ENCODE measurements around the gene ADGRG4.
"Not testable (repeated sequence)": the region's sequence is repeated elsewhere in the genome, so short reads cannot be mapped to it uniquely, and the experiment has no call there.

The ADGRG4 gene

GRCh38 chrX:136300721-136301120, at the start of gene ADGRG4:
TSS of gene ADGRG4 (plus strand) at chrX:136300963. CDS start at chrX:136308778, 7,815 bp downstream.
- DNase-seq (ENCODE audit: low read depth) = not testable (repeated sequence)

GRCh38 chrX:136251041-136251991, 49.4 kb upstream of the ADGRG4 start, which contains the start of gene MAP7D3:
TSS of gene MAP7D3 (minus strand) at chrX:136251400. CDS start at chrX:136251358, 42 bp downstream.
- peak; percentile 44 for DNase-seq (ENCODE audit: low read depth)

GRCh38 chrX:136255541-136255940, 45.2 kb upstream of the ADGRG4 start:
- no peak for DNase-seq (ENCODE audit: low read depth)

GRCh38 chrX:136256026-136256425, 44.7 kb upstream of the ADGRG4 start:
- no peak for DNase-seq (ENCODE audit: low read depth)

GRCh38 chrX:136258951-136259350, 41.8 kb upstream of the ADGRG4 start:
- no peak for DNase-seq (ENCODE audit: low read depth)

GRCh38 chrX:136259543-136259942, 41.2 kb upstream of the ADGRG4 start:
- DNase-seq (ENCODE audit: low read depth) = no peak

GRCh38 chrX:136260776-136261175, 40.0 kb upstream of the ADGRG4 start:
- no peak for DNase-seq (ENCODE audit: low read depth)

- DNase-seq (ENCODE audit: low read depth) = no peak
Measured at GRCh38 chrX:136261321-136261720, 39.4 kb upstream of the ADGRG4 start.

- no peak for DNase-seq (ENCODE audit: low read depth)
Measured at GRCh38 chrX:136262243-136262642, 38.5 kb upstream of the ADGRG4 start.

- no peak for DNase-seq (ENCODE audit: low read depth)
Measured at GRCh38 chrX:136262812-136263315, 37.9 kb upstream of the ADGRG4 start.

- no peak for DNase-seq (ENCODE audit: low read depth)
Measured at GRCh38 chrX:136266828-136267227, 33.9 kb upstream of the ADGRG4 start.

- DNase-seq (ENCODE audit: low read depth) = no peak
Measured at GRCh38 chrX:136268051-136269048, 32.4 kb upstream of the ADGRG4 start.

- DNase-seq (ENCODE audit: low read depth) = no peak
Measured at GRCh38 chrX:136269921-136270320, 30.8 kb upstream of the ADGRG4 start.

GRCh38 chrX:136271300-136271699, 29.5 kb upstream of the ADGRG4 start:
- DNase-seq (ENCODE audit: low read depth) = no peak

GRCh38 chrX:136272325-136272724, 28.4 kb upstream of the ADGRG4 start:
- no peak for DNase-seq (ENCODE audit: low read depth)

GRCh38 chrX:136273986-136274385, 26.8 kb upstream of the ADGRG4 start:
- DNase-seq (ENCODE audit: low read depth) = no peak

- DNase-seq (ENCODE audit: low read depth) = no peak
Measured at GRCh38 chrX:136275553-136275952, 25.2 kb upstream of the ADGRG4 start.

GRCh38 chrX:136286375-136286774, 14.4 kb upstream of the ADGRG4 start:
- not testable (repeated sequence) for DNase-seq (ENCODE audit: low read depth)

- no peak for DNase-seq (ENCODE audit: low read depth)
Measured at GRCh38 chrX:136291824-136292223, 8.9 kb upstream of the ADGRG4 start.

GRCh38 chrX:136292656-136293055, 8.1 kb upstream of the ADGRG4 start:
- no peak for DNase-seq (ENCODE audit: low read depth)

GRCh38 chrX:136295380-136295779, 5.4 kb upstream of the ADGRG4 start:
- no peak for DNase-seq (ENCODE audit: low read depth)

- no peak for DNase-seq (ENCODE audit: low read depth)
Measured at GRCh38 chrX:136303041-136303440, 2.3 kb downstream of the ADGRG4 start.
